ENCODE results near the gene SEMA4D.
"Not testable (repeated sequence)": the region's sequence is repeated elsewhere in the genome, so short reads cannot be mapped to it uniquely, and the experiment has no call there.

The SEMA4D gene

DNA sequence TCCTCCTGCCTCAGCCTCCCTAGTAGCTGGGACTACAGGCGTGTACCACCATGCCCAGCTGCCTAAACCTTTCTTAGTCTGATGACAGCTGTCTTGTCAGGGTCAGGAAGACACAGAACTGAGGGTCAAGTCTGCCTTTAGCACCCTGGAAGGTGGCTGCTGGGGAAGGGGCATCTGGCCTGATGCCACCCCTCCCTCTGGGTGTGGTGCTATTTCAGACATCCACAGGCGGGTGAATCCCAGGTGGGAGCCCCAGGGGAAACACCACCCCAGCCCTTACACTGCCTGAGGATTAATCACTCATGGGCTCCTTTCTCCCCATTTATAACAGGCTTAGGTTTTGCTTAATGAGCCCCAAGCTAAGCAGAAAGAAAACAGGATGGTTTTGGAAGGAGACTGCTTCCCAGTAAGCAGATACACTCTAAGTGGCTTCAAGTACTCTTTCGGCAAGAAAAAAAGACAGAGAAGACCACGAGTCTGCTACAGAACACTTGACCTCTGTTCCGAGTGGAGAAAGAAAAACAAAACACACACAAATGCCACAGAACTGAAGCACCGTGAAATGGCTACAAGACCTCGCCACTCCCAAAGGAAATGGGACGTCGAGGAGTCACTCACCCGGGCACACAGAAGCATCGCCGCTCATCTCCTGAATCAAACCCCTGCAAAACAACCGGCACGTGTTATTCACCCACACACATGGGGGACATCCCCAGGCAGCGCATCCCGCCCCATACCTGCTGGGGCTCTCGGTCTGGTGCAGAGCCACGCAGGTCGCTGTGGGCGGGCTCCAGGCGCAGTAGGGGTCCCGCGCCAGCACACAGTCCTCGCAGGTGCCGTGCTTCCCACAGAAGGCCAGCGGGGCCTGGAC is 117.2 kb downstream of the SEMA4D start:
- in situ Hi-C loops (cut with HindIII; ENCODE audit: low sequenced_read_pairs) = no loop called here

DNA sequence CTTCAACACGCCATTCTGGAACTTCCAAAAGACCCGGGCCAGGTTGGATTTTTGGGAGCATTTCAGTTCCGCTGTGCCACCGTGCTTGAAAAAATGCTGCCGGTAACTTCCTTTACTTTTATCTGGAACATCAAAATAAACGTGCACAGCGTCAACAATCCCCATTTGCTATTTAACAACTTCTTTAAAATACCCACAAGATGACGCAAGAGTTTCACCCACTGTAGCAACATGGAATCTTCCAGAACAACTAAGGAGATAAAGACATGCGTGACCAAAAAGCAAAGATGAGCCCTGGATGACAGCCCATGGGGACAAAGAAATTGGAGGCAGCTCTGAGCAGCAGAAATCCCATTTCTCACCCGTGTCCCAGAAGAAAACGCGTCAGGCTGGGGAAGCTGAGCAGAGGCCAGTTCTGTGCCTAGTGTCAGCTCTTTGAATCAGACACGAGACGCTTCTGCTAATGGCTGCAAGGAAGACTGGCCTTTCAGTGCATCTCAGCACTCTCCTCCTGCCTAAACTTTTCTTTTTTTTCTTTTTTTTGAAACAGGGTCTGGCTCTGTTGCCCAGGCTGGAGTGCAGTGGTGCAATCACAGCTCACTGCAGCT is 118.3 kb downstream of the SEMA4D start:
- in situ Hi-C loops (cut with HindIII; ENCODE audit: low sequenced_read_pairs) = no loop called here

DNA sequence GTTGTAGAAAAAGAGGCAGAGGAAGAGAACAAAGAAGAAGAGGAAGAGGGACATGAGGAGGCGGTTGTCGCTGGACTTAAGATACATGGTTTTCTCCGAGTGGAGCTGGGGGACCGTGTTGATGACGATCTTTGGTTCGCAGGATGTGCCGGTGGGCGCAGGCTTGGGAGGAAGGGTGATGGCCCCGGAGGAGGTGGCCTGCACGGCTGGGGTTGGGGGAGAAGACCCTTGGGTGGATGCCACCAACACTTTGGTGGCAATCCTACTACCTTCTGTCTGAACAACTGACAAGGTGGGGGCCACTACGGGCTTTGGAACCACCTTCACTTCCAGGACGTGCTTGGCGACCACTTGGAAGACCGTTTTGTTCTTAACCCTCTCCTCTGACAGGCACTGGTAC is 118.9 kb downstream of the SEMA4D start:
- in situ Hi-C loops (cut with HindIII; ENCODE audit: low sequenced_read_pairs) = no loop called here

DNA sequence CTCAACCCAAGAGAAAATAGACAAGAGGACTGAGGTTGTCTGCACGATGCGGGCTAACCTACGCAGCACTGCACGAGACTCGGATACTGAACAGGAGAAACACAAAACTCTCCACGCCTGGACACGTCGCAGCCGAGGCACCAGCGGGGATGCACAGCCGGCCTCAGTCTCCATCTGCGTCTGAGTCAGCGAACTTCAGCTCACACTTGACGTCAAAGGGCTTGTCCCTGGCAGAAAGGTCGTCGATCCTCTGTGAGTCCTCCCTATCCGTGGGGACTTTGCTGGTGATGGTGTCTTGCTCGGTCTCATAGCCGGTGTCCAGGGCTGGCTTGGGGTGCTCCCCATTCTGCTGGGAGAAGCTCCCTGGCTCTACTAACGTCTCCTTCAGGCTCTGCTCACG is 119.4 kb downstream of the SEMA4D start:
- in situ Hi-C loops (cut with HindIII; ENCODE audit: low sequenced_read_pairs) = no loop called here

DNA sequence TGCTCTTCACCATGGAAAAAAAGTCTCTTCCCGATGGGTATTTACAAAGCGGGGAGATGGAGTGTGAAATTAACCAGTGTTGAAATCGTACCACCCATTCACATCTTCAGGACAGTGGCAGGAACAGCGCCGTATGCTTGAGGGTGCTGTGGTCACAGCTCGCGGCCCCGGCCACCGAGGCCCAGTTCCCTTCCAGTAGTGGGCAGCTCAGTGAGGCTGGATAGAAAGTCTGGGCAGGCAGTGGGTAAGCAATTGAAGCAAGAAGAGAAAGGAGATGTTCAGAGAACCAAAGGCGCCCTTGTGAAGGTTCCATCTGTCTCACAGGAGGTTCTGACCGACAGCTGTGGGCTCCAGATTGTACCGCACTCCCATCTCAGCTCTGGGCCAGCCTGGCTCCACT is 120.5 kb downstream of the SEMA4D start:
- in situ Hi-C loops (cut with HindIII; ENCODE audit: low sequenced_read_pairs) = no loop called here

DNA sequence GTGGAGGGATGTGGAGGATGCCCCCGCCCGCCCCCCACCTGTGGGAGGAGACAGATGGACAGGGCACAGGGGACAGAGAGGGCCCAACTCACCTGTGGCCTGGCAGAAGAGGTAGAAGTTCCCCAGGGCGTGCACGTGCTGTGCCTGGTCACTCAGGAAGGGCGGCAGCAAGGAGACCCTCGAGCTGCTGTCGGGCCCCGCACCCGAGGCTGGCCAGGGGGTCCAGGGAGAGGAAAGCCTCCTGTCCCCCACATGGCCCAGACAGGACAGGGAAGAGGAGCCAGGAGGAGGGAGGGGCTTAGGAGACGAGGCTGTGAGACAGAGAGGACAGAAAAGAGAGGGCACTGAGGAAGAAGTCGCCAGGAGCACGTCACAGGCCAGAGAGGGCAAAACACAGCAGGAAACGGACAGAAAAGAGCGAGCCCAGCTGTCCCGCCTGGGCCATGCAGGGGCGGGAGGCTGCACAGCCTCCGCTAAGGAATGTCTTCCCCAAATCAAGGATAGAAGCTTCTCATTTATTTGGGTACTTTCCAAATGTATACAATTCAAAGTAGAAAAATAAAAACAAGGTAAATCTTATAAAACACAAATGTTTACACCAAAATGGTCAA is 121.1 kb downstream of the SEMA4D start:
- in situ Hi-C loops (cut with HindIII; ENCODE audit: low sequenced_read_pairs) = no loop called here

DNA sequence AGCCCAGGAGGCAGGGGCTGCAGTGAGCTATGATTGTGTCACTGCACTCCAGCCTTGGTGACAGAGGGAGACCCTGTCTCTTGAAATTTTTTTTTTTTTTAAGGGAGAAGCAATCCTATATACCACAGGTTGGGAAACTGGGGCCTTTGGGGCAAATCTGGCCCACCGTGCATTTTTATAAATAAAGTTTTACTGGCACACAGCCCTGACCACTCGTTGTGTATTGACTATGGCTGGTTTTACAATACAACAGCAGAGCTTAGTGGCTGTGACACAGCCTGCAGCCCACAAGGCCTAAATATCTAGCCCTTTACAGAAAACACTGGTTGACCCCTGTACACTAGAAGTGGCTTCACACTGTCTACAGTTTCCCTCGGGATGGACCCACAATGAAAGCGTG is 121.6 kb downstream of the SEMA4D start:
- in situ Hi-C loops (cut with HindIII; ENCODE audit: low sequenced_read_pairs) = no loop called here

DNA sequence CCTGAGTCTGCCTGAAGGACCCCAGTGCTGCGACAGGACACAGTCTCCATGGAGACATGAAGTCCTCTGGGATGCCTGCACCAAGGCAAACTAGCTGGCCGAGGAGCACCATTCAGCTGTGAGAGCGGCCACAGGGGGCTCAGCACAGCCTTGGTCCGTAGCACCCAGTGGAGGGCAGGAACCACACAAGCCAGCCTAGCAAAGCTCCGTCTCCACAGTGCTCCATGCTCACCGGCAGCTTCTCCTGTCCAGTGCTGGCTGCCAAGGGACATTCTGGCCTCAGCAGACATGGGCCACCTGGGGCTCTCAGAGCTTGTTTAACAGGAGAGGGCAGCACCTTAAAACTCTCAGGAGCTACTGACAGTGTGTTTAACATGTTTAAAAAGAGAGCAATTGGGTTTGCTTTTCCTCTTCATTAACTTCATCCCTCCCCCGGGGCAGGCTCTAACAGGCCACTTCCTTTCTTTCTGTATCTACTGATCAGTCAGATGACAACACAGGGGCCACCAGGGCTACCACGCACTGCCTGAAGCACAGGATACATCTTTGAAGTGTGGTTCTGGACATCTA is 122.6 kb downstream of the SEMA4D start:
- in situ Hi-C loops (cut with HindIII; ENCODE audit: low sequenced_read_pairs) = no loop called here

DNA sequence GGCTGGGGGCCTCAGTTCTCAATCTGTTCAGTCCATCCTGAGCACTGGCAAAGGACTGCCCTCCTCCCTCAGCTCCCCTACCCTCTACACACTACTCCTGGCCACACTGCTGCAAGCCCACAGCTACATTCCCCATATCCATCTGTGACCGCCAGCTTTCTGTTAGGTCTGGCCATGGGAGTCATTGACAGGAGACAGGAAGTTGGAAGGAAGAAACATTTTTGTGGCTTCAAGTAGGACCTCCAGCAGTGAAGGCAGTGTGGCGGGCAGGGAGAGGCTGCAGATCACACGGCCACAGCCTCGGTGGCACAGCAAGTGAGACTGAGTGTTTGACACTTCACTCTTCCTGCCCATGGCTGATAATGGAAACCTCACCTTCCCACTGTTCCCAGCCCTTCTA is 123.7 kb downstream of the SEMA4D start:
- in situ Hi-C loops (cut with HindIII; ENCODE audit: low sequenced_read_pairs) = no loop called here

DNA sequence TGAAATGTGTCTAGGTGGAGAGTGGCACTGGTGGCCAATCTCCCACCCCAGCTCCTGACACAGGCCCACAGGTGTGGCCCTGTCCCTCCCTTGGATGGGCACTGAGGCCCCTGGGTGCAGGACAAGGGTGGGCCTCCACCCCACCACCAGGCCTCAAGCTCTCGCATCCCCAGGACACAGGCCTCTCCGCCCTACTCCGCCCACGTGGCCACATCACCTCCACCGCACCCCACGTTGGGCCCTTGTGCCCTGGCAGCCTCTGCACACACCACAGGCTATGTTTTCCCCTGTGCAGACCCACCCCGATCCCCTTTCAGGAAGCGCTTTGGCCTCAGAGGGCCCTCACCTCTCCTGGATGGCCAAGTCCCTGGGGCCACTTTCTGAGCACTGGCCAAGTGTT is 124.9 kb downstream of the SEMA4D start:
- in situ Hi-C loops (cut with HindIII; ENCODE audit: low sequenced_read_pairs) = no loop called here

DNA sequence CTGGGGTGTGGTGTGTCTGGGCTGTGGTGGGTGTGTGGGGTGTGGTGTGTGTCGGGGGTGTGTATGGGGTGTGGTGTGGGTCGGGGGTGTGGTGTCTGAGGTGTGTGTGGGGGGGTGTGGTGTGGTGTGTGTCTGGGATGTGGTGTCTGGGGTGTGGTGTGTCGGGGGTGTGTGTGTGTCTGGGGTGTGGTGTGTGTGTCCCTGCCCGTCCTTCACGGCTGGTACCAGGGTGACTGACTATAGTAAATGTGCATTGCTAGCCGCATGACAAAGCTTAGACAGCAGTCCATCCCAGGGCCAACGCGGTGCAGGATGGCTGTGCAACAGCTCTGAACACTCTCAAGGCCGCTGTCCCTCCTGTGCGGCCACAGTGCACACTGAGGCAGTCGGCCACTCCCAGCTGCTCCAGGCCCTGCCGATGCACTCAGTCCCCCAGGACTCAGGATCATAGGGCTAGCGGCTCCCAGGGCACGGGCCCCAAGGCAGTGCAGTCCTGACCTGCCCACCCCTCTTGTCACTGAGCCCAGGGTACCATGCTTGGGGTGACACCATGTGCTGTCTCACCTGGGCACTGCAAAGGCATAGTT is 125.6 kb downstream of the SEMA4D start:
- in situ Hi-C loops (cut with HindIII; ENCODE audit: low sequenced_read_pairs) = no loop called here

DNA sequence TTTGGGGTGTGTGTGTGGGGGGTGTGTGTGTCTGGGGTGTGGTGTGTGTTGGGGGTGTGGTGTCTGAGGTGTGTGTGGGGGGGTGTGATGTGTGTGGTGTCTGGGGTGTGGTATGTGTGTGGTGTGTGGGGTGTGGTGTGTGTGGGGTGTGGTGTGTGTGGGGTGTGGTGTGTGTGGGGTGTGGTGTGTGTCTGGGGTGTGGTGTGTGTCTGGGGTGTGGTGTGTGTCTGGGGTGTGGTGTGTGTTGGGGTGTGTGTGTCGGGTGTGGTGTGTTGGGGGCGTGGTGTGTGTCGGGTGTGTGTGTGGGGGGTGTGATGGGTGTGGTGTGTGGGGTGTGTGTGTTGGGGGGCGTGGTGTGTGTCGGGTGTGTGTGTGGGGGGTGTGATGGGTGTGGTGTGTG is 126.1 kb downstream of the SEMA4D start:
- in situ Hi-C loops (cut with HindIII; ENCODE audit: low sequenced_read_pairs) = not testable (repeated sequence)

DNA sequence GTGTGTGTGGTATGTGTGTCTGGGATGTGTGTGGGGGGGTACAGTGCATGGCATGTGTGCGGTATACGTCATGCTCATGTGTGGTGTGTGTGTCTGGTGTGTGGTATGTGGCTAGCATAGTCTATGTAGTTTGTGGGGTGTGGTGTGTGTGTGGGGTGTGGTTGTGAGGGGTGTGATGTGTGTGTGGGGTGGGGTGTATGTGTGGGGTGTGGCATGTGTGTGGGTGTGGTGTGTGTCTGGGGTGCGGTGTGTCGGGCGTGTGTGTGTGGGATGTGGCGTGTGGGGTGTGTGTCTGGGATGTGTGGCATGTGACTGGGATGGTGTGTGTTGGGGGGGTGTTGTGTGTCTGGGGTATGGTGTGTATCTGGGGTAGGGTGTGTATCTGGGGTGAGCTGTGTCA is 127.3 kb downstream of the SEMA4D start:
- in situ Hi-C loops (cut with HindIII; ENCODE audit: low sequenced_read_pairs) = no loop called here

DNA sequence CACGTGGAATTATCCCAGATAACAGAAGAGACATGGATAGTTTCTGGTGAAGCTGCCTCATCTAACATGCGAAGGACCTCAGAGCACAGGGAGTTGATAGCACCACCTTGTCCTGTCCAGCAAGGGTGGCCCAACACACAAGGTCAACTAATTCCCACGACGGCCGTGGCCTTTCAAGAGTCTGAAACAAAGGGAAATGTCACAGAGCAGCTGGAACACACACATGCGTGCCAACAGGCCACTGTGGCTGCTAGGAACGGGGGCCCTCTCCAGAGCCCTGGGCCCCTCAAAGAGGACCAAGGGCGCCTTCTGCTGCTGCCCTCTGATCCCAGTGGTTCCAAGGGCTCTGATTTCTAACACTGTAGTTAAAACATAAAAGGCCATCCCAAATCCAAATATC is 128.9 kb downstream of the SEMA4D start:
- in situ Hi-C loops (cut with HindIII; ENCODE audit: low sequenced_read_pairs) = no loop called here

DNA sequence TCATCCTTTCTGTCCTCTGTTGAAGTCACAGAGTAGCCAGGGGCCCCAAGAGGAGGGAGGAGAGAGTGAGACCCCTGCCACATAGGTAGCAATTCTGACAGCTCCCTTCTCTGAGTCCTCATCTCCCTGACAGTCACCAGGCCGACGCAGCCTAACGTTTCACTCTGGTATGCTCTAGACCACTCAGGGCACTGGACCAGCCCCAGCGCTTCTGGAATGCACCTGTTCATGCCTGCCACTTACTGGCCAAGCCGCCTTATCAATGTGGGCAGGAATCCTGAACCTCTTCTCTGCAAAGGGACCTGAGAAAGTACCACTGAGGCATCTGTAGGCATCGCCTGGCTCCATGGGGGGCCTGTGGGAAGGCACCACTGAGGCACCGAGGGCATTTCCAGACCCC is 129.4 kb downstream of the SEMA4D start:
- in situ Hi-C loops (cut with HindIII; ENCODE audit: low sequenced_read_pairs) = no loop called here

DNA sequence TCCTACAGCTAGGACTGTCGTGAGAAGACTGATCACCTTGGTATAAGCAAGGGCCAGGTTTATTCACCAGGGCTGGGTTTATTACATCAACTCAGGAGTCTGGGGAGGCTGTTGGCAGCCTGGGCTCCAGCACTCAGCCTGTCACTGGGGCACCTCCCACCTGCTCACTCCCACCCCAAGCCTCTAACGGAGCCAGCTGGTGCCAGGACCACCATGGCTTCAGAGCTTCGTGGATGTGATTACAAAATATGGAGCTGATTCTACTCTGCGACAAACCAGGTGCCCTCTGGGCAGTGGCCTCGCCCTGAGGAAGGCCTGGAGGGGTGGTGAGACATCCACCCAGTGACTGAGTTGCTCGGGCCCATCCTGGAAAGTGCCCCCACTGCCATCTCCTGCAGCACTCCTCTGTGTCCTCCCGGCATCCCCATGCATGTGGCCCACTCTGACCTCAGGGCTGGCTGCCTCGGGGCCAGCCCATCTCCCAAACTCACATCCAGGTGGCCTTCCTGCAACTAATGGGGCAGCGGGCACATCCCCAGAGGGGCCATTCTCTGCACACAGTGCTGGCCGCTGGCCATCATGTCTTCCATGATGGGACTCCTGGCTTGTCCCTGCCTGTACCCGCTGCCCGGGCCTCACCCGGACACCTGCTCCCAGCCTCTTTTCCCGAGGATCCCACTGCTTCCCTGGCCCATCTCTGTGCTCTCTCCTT is 130.0 kb downstream of the SEMA4D start:
- in situ Hi-C loops (cut with HindIII; ENCODE audit: low sequenced_read_pairs) = no loop called here

DNA sequence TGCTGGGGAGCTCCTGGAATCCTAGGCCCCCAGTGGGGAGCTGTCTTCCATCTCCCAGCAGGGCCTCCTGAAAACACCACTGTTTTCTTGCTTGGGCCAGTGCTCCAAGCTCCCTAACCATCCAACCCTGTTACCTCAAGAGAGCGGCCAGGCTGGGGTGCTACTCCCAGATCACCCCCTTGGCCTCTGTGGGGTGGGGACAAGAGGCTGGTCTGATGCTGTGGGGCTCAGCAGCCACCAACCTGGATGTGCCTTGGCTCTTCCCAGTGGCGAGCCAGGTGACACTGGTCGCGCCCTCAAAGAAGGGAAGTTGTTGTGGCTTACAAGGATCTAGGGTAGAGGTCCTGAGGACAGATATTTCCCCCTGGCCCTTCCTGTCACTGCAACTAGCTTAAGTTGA is 130.6 kb downstream of the SEMA4D start:
- in situ Hi-C loops (cut with HindIII; ENCODE audit: low sequenced_read_pairs) = no loop called here

DNA sequence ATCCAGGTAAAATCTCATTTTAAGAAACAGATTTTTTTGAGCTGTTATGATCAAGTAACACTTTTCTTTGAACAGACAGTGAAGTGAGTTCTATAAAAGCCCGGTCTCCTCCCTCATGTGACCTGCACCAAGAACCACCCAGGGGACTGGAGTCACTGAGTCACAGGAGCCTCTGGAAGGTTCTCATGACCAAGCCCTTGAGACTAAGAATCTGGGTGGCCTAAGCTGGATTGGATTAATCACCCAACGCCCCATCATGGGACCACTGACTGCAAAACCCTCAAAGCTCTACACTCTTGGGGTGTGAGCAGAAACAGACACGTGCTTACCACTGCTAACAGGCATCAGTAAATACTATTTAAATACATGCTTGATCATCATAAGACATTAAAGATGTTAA is 131.2 kb downstream of the SEMA4D start:
- in situ Hi-C loops (cut with HindIII; ENCODE audit: low sequenced_read_pairs) = no loop called here

DNA sequence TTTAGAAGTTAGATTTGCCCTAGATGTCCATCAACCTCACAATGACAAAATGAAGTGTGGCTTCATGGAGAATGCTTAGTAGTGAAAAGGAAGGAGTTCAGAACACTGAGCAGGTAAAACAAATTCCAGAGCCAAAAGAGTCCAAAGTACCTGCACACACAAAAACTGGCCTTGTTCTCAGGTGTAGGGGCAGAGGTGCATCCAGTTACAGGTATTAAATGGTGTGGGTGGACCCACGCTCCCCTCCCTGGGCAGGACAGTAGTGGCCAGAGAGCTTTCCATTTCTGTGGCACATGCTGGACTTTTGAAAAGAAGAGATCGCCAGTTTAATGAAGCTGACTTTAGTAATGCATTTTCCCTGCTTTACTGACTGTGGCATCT is 132.4 kb downstream of the SEMA4D start:
- in situ Hi-C loops (cut with HindIII; ENCODE audit: low sequenced_read_pairs) = no loop called here

DNA sequence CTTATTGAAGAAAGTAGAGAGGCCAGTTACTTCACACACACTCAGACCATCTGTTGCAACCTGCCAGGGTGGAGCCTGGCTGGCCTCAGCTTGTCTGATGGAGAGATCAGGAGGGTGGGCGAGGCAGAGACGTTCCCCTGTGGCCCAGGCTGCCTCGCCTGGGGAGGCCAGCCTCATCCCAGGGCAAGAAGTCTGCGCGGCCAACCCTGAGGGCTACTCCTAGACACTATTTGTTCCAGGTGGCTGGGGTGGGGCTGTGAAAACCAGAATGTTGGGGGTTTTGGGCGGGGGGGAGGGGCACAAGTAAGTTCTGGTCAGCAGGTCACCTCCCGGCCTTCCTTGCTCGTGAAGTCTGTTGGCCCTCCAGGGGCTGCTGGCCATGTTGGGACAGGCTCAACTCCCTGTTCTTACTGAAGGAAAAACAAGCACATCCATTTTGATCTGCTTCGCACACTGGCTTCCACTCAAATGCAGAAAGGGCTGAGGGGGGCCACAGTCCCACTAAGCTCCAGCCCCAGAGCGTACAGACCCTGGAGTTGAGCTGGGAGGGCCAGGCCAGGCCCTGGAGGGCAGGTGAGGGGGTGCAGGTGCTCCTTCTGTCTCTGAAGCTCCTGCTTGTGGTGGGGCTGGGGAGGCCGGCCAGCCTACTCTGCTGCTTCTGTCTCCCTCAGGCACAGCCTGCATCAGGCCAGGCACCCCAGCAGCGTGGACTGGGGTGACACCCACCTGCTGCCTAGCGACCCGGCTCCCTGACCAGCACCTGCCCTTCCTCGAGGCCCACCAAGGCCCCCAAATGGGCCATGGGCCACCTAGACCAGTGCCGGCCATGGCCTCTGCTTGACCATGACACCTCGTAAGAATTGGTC is 133.0 kb downstream of the SEMA4D start:
- in situ Hi-C loops (cut with HindIII; ENCODE audit: low sequenced_read_pairs) = no loop called here
